Amniotic epithelial cell (primary cell): ENCODE results near the gene ACVR1C.

Experiments used
- DNase-seq: peaks from one replicate; pipeline ENCODE4 v3.0.0-alpha.2; 2010; ENCODE audit warnings: low read depth

Gene ACVR1C

GRCh38 chr2:157628477-157629415 is at the start of gene ACVR1C:
ACVR1C (minus strand) TSS chr2:157628864; CDS start chr2:157628644, 220 bp downstream.
- DNase-seq = peak; percentile 43

- no peak for DNase-seq
Observed at GRCh38 chr2:157677941-157678340, 49.3 kb upstream of the ACVR1C start.

- DNase-seq = peak; percentile 7
Observed at GRCh38 chr2:157672129-157672528, 43.5 kb upstream of the ACVR1C start.

- peak; percentile 7 for DNase-seq
Observed at GRCh38 chr2:157662401-157662800, 33.7 kb upstream of the ACVR1C start.

GRCh38 chr2:157661776-157662175 is 33.1 kb upstream of the ACVR1C start:
- DNase-seq = no peak

- DNase-seq = no peak
Observed at GRCh38 chr2:157657858-157658257, 29.2 kb upstream of the ACVR1C start.

GRCh38 chr2:157657101-157657500 is 28.4 kb upstream of the ACVR1C start:
- DNase-seq = no peak

- DNase-seq = no peak
Observed at GRCh38 chr2:157644776-157645175, 16.1 kb upstream of the ACVR1C start.

GRCh38 chr2:157631861-157632260 is 3.2 kb upstream of the ACVR1C start:
- no peak for DNase-seq

- peak; percentile 17 for DNase-seq
Observed at GRCh38 chr2:157627594-157628476, 829 bp downstream of the ACVR1C start.

- peak; percentile 2 for DNase-seq
Observed at GRCh38 chr2:157625296-157625695, 3.4 kb downstream of the ACVR1C start.

GRCh38 chr2:157620956-157621355 is 7.7 kb downstream of the ACVR1C start:
- no peak for DNase-seq

GRCh38 chr2:157611726-157612125 is 16.9 kb downstream of the ACVR1C start:
- no peak for DNase-seq

GRCh38 chr2:157611110-157611509 is 17.6 kb downstream of the ACVR1C start:
- DNase-seq = no peak

- DNase-seq = no peak
Observed at GRCh38 chr2:157606534-157606933, 22.1 kb downstream of the ACVR1C start.

- no peak for DNase-seq
Observed at GRCh38 chr2:157603198-157603597, 25.5 kb downstream of the ACVR1C start.

- no peak for DNase-seq
Observed at GRCh38 chr2:157601807-157602206, 26.9 kb downstream of the ACVR1C start.

- DNase-seq = peak; percentile 12
Observed at GRCh38 chr2:157596992-157597681, 31.5 kb downstream of the ACVR1C start.

GRCh38 chr2:157593411-157593810 is 35.3 kb downstream of the ACVR1C start:
- DNase-seq = no peak

GRCh38 chr2:157592948-157593347 is 35.7 kb downstream of the ACVR1C start:
- DNase-seq = peak; percentile 1

- DNase-seq = no peak
Observed at GRCh38 chr2:157592374-157592773, 36.3 kb downstream of the ACVR1C start.

GRCh38 chr2:157587576-157587975 is 41.1 kb downstream of the ACVR1C start:
- no peak for DNase-seq
